ENCODE data around the gene MYO5C. TPM values are rescaled to one million over a fixed set of nuclear protein-coding genes. Genes with fewer than 3 reads are reported as not detected.

Gene MYO5C
- total RNA-seq, 1 experiment from 2014 or later = 28.2 TPM

GRCh38 chr15:52281085-52282035, 14.2 kb downstream of the MYO5C start:
- TF ChIP-seq SIN3A (IDR thresholded peaks at IDR 0.05; ENCODE audit: borderline replicate concordance, insufficient read depth, low read depth, low read length) = no peak
- TF ChIP-seq TCF7L2 (IDR thresholded peaks at IDR 0.05; ENCODE audit: low read depth, low read length) = no peak
- no peak for TF ChIP-seq REST (IDR thresholded peaks at IDR 0.05; ENCODE audit: insufficient read depth in 1 of 2, low read depth in 2 of 2, low read length in 1 of 2)
- TF ChIP-seq CTCF (IDR thresholded peaks at IDR 0.05) = no peak
- ChIA-PET POLR2A (no interaction called here), CTCF (no interaction called here)
- Histone ChIP-seq H3K9me3 (ENCODE audit: control insufficient read depth, insufficient read depth, low read depth, low read length) (no peaks in the 10 kb centered on the region), H3K36me3 (ENCODE audit: control insufficient read depth, insufficient read depth, low read length) (no peaks in the 10 kb centered on the region), H3K4me3 (ENCODE audit: low read depth in 2 of 2, low read length in 2 of 2) (no peak overlapping the region), H3K4me1 (ENCODE audit: control insufficient read depth, insufficient read depth, low read length) (peaks cover 4% of the 10 kb centered on the region; the same call in 1 of the 2 replicates), H3K27ac (ENCODE audit: low read length) (no peak overlapping the region), H3K27me3 (ENCODE audit: control insufficient read depth, insufficient read depth, low read length) (no peaks in the 10 kb centered on the region)
- intact Hi-C loops (cut with micrococcal nuclease; ENCODE audit: unreplicated experiment) (no loop called here), in situ Hi-C loops (cut with HindIII; ENCODE audit: low pct_unique_long_range_greater_than_20kb, low sequenced_read_pairs) (no loop called here)
- no peak for ATAC-seq
- no peak for DNase-seq (ENCODE audit: low read depth, low spot score)
- BruUV-seq (replicated peaks) = no TSS peak

- CTCF ChIA-PET = interaction anchor here (0.7 kb wide), 1 partner anchor 24 kb away, joined by 3 read pairs; no protein-coding TSS in a partner anchor
- POLR2A ChIA-PET = no interaction called here
- TF ChIP-seq CTCF (IDR thresholded peaks at IDR 0.05) (no peak), POLR2AphosphoS5 (IDR thresholded peaks at IDR 0.05; ENCODE audit: low read depth, low read length) (no peak), REST (IDR thresholded peaks at IDR 0.05; ENCODE audit: insufficient read depth in 1 of 2, low read depth in 2 of 2, low read length in 1 of 2) (no peak), SIN3A (IDR thresholded peaks at IDR 0.05; ENCODE audit: borderline replicate concordance, insufficient read depth, low read depth, low read length) (no peak), TCF7L2 (IDR thresholded peaks at IDR 0.05; ENCODE audit: low read depth, low read length) (no peak)
- no peak for ATAC-seq
- intact Hi-C loops (cut with micrococcal nuclease; ENCODE audit: unreplicated experiment) = no loop called here
- Histone ChIP-seq H3K27me3 (ENCODE audit: control insufficient read depth, insufficient read depth, low read length) (no peaks in the 10 kb centered on the region), H3K4me3 (ENCODE audit: low read depth in 2 of 2, low read length in 2 of 2) (no peak overlapping the region), H3K9me3 (ENCODE audit: control insufficient read depth, insufficient read depth, low read depth, low read length) (no peaks in the 10 kb centered on the region), H3K4me1 (ENCODE audit: control insufficient read depth, insufficient read depth, low read length) (peaks cover 4% of the 10 kb centered on the region; the same call in 1 of the 2 replicates), H3K36me3 (ENCODE audit: control insufficient read depth, insufficient read depth, low read length) (no peaks in the 10 kb centered on the region), H3K27ac (ENCODE audit: low read length) (no peak overlapping the region)
- DNase-seq (ENCODE audit: low read depth, low spot score) = no peak
- in situ Hi-C loops (cut with HindIII; ENCODE audit: low pct_unique_long_range_greater_than_20kb, low sequenced_read_pairs) = no loop called here
- BruUV-seq (replicated peaks) = no TSS peak
Observed at GRCh38 chr15:52280326-52281084, 15.1 kb downstream of the MYO5C start.

Measured in Panc1 (cell line).